Mucosa of rectum (tissue), 2 donors: Measurements from ENCODE around the gene TTC33.
"Not testable (repeated sequence)": the region's sequence is repeated elsewhere in the genome, so short reads cannot be mapped to it uniquely, and the experiment has no call there.

Experiments
- H3K27ac ChIP-seq, 2 donors: one replicate each; pipeline ENCODE4 v1.7.0; 2013; ENCODE audit warnings: inconsistent platforms in 2 of 2, low read depth in 2 of 2, low read length in 2 of 2
- H3K27me3 ChIP-seq, 2 donors: one replicate each; pipeline ENCODE4 v1.7.0; 2013; ENCODE audit warnings: low read length in 2 of 2; ENCODE audit not compliant: control insufficient read depth in 2 of 2, insufficient read depth in 2 of 2
- H3K36me3 ChIP-seq, 2 donors: one replicate each; pipeline ENCODE4 v1.7.0; 2013; ENCODE audit warnings: low read length in 2 of 2; ENCODE audit not compliant: control insufficient read depth in 2 of 2, insufficient read depth in 2 of 2
- H3K4me1 ChIP-seq, 2 donors: one replicate each; pipeline ENCODE4 v1.7.0; 2013; ENCODE audit warnings: low read length in 2 of 2, mild to moderate bottlenecking in 1 of 2; ENCODE audit not compliant: control insufficient read depth in 2 of 2, insufficient read depth in 2 of 2
- H3K4me3 ChIP-seq, 2 donors: one replicate each; pipeline ENCODE4 v1.7.0; 2013; ENCODE audit warnings: low read length in 2 of 2
- H3K9ac ChIP-seq, 2 donors: one replicate each; pipeline ENCODE4 v1.7.0; 2013; ENCODE audit warnings: low read length in 2 of 2, low read depth in 1 of 2, mild to moderate bottlenecking in 1 of 2
- H3K9me3 ChIP-seq, 2 donors: one replicate each; pipeline ENCODE4 v1.7.0; 2013; ENCODE audit warnings: low read length in 2 of 2; ENCODE audit not compliant: control insufficient read depth in 2 of 2
- donor health status: healthy.
- donor health status: Normal muscosa, but diverticular disease.

Gene TTC33

GRCh38 chr5:40656766-40657165 is 99.0 kb downstream of the TTC33 start:
- no peak overlapping the region for H3K4me3 ChIP-seq

GRCh38 chr5:40656091-40656490 is 99.7 kb downstream of the TTC33 start:
- not testable (repeated sequence) for H3K27ac ChIP-seq, H3K9ac ChIP-seq, H3K4me3 ChIP-seq, H3K36me3 ChIP-seq, H3K9me3 ChIP-seq, H3K27me3 ChIP-seq
- peaks cover 6 to 11% of the 10 kb centered on the region in 2 donors for H3K4me1 ChIP-seq

More at GRCh38 chr5:40656766-40657165, 99.0 kb downstream of the TTC33 start:
- Histone ChIP-seq H3K36me3 (no peaks in the 10 kb centered on the region), H3K27ac (no peak overlapping the region), H3K4me1 (peaks cover 6 to 11% of the 10 kb centered on the region in 2 donors), H3K9ac (no peak overlapping the region), H3K27me3 (no peaks in the 10 kb centered on the region), H3K9me3 (no peaks in the 10 kb centered on the region)

- H3K4me3 ChIP-seq, result no peak overlapping the region
- no peaks in the 10 kb centered on the region for H3K9me3 ChIP-seq
- H3K27ac ChIP-seq, result no peak overlapping the region
- no peak overlapping the region for H3K9ac ChIP-seq
- H3K27me3 ChIP-seq, result no peaks in the 10 kb centered on the region
- H3K4me1 ChIP-seq, result peaks cover 6 to 11% of the 10 kb centered on the region in 2 donors
- no peaks in the 10 kb centered on the region for H3K36me3 ChIP-seq
These were observed 100.6 kb downstream of the TTC33 start for GRCh38 chr5:40655138-40655537.

- H3K27me3 ChIP-seq, result no peaks in the 10 kb centered on the region
- H3K4me3 ChIP-seq, result no peak overlapping the region
- H3K36me3 ChIP-seq, result no peaks in the 10 kb centered on the region
- H3K9ac ChIP-seq, result no peak overlapping the region
- H3K4me1 ChIP-seq, result peaks cover 6 to 11% of the 10 kb centered on the region in 2 donors
- H3K9me3 ChIP-seq, result no peaks in the 10 kb centered on the region
- no peak overlapping the region for H3K27ac ChIP-seq
These were observed 101.3 kb downstream of the TTC33 start for GRCh38 chr5:40654377-40654991.

GRCh38 chr5:40653221-40654022 is 102.3 kb downstream of the TTC33 start:
- Histone ChIP-seq H3K27me3 (no peaks in the 10 kb centered on the region), H3K9me3 (no peaks in the 10 kb centered on the region), H3K9ac (no peak overlapping the region), H3K4me1 (peaks cover 6 to 11% of the 10 kb centered on the region in 2 donors), H3K36me3 (no peaks in the 10 kb centered on the region), H3K27ac (no peak overlapping the region), H3K4me3 (no peak overlapping the region)

- peaks cover 11 to 12% of the 10 kb centered on the region in 2 donors for H3K4me1 ChIP-seq
- no peak overlapping the region for H3K9ac ChIP-seq
- H3K36me3 ChIP-seq, result no peaks in the 10 kb centered on the region
- no peak overlapping the region for H3K4me3 ChIP-seq
- H3K27ac ChIP-seq, result peak overlapping the region in 1 of 2 donors; percentile 49
- no peaks in the 10 kb centered on the region for H3K27me3 ChIP-seq
- H3K9me3 ChIP-seq, result no peaks in the 10 kb centered on the region
These were observed 103.1 kb downstream of the TTC33 start for GRCh38 chr5:40652441-40653220.

GRCh38 chr5:40651201-40651600 is 104.6 kb downstream of the TTC33 start:
- H3K9me3 ChIP-seq, result no peaks in the 10 kb centered on the region
- H3K4me3 ChIP-seq, result no peak overlapping the region
- H3K9ac ChIP-seq, result no peak overlapping the region
- no peak overlapping the region for H3K27ac ChIP-seq
- no peaks in the 10 kb centered on the region for H3K36me3 ChIP-seq
- no peaks in the 10 kb centered on the region for H3K27me3 ChIP-seq
- H3K4me1 ChIP-seq, result peaks cover 11 to 12% of the 10 kb centered on the region in 2 donors

GRCh38 chr5:40649463-40650030 is 106.2 kb downstream of the TTC33 start:
- no peaks in the 10 kb centered on the region for H3K27me3 ChIP-seq
- no peak overlapping the region for H3K4me3 ChIP-seq
- H3K36me3 ChIP-seq, result no peaks in the 10 kb centered on the region
- peaks cover 11 to 12% of the 10 kb centered on the region in 2 donors for H3K4me1 ChIP-seq
- H3K9ac ChIP-seq, result no peak overlapping the region
- no peaks in the 10 kb centered on the region for H3K9me3 ChIP-seq
- no peak overlapping the region for H3K27ac ChIP-seq

GRCh38 chr5:40648150-40648549 is 107.6 kb downstream of the TTC33 start:
- Histone ChIP-seq H3K36me3 (no peaks in the 10 kb centered on the region), H3K4me1 (peaks cover 10 to 12% of the 10 kb centered on the region in 2 donors), H3K9me3 (no peaks in the 10 kb centered on the region), H3K27ac (no peak overlapping the region), H3K4me3 (no peak overlapping the region), H3K27me3 (no peaks in the 10 kb centered on the region), H3K9ac (no peak overlapping the region)
